Mucosa of rectum (tissue), 2 donors: ENCODE results near the gene CABCOCO1.

Source experiments
- H3K27ac ChIP-seq, 2 donors: one replicate each; pipeline ENCODE4 v1.7.0; 2013; ENCODE audit warnings: inconsistent platforms in 2 of 2, low read depth in 2 of 2, low read length in 2 of 2
- H3K27me3 ChIP-seq, 2 donors: one replicate each; pipeline ENCODE4 v1.7.0; 2013; ENCODE audit warnings: low read length in 2 of 2; ENCODE audit not compliant: control insufficient read depth in 2 of 2, insufficient read depth in 2 of 2
- H3K36me3 ChIP-seq, 2 donors: one replicate each; pipeline ENCODE4 v1.7.0; 2013; ENCODE audit warnings: low read length in 2 of 2; ENCODE audit not compliant: control insufficient read depth in 2 of 2, insufficient read depth in 2 of 2
- H3K4me1 ChIP-seq, 2 donors: one replicate each; pipeline ENCODE4 v1.7.0; 2013; ENCODE audit warnings: low read length in 2 of 2, mild to moderate bottlenecking in 1 of 2; ENCODE audit not compliant: control insufficient read depth in 2 of 2, insufficient read depth in 2 of 2
- H3K4me3 ChIP-seq, 2 donors: one replicate each; pipeline ENCODE4 v1.7.0; 2013; ENCODE audit warnings: low read length in 2 of 2
- H3K9ac ChIP-seq, 2 donors: one replicate each; pipeline ENCODE4 v1.7.0; 2013; ENCODE audit warnings: low read length in 2 of 2, low read depth in 1 of 2, mild to moderate bottlenecking in 1 of 2
- H3K9me3 ChIP-seq, 2 donors: one replicate each; pipeline ENCODE4 v1.7.0; 2013; ENCODE audit warnings: low read length in 2 of 2; ENCODE audit not compliant: control insufficient read depth in 2 of 2
- donor health status: healthy.
- donor health status: Normal muscosa, but diverticular disease.

The CABCOCO1 gene, protein sequence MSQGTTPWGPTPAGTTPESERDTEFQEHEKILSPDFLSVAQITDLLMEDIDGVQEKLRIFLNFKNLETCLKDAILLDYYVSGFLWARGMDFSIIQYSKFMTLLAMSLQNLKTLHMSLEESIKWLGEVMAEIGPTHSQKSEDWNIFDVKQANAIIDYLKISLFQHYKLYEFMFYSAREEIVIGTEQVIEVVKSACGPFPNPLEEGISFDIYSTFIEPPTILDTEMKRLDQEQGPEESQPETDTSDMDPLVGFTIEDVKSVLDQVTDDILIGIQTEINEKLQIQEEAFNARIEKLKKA

DNA sequence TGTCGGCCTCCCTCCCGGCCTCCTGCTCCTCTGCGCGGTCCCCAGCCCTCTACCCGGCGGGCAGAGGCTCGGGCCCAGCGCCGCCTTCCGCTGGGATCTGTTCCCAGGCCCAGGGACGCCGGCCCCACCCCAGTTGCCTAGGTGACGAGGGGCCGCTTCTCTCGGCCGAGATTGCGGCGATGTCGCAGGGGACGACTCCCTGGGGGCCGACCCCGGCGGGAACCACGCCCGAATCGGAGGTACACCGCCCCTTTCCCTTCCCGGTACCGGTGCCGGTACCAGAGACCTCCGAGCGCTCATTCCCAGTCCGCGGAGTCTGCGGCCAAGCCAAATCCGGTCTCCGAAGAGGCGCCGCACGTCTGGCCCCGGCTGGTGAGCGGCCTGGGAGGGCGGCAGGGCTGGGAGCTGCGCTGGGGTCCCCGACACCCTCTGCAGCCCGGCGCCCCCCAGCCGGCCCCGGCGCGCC is at the start of gene CABCOCO1:
CABCOCO1 (plus strand) TSS at position 136 of the 466 bp plus-strand sequence; CDS start at position 180, 44 bp downstream.
- Histone ChIP-seq H3K27me3 (no peaks in the 10 kb centered on the region), H3K9ac (peak within 1 kb of the TSS in 1 of 2 donors; percentile 30), H3K4me1 (no peaks in the 10 kb centered on the region), H3K27ac (no peak within 1 kb of the TSS), H3K36me3 (no peaks in the 10 kb centered on the region), H3K9me3 (no peaks in the 10 kb centered on the region), H3K4me3 (peak within 1 kb of the TSS; percentile 56 to 58)

DNA sequence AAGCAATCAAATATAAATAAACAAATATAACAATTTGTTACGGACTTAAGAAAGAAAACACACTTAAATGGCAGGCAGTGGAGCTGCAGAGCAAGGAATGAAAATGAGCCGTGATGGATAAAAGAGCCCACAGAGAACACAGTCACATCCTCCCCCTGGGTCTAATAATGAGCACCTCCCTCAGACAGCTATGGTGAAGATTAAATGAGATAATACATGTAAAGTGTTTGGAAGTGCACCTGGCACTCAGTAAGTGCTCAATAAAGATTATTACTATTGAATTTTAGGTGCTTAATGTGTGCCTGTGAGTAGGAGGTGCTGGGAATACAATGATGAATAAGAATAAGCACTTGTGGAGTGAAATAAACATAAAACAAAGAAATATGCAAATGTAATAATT is 49.1 kb upstream of the CABCOCO1 start:
- H3K36me3 ChIP-seq: no peaks in the 10 kb centered on the region
- H3K27me3 ChIP-seq: no peaks in the 10 kb centered on the region
- H3K4me3 ChIP-seq: no peak overlapping the region
- H3K27ac ChIP-seq: no peak overlapping the region
- no peaks in the 10 kb centered on the region for H3K9me3 ChIP-seq
- H3K4me1 ChIP-seq: no peaks in the 10 kb centered on the region
- no peak overlapping the region for H3K9ac ChIP-seq

DNA sequence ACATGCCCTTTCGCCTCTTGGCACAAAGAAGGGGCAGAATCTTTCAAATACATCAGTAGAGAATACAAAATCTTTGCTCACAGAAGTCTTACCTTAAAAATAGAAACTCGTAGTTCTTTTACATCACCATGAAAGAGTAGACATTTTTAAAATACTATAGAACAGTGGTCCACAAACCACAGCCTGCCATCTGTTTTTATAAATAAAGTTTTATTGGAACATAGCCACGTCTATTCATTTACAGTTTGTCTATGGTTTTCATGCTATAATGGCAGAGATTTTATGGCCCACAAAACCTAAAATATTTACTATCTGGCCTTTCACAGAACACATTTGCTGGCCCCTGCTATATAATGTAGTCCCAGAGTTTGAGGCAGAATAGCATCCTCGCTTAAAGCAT is 46.1 kb upstream of the CABCOCO1 start:
- H3K9ac ChIP-seq: no peak overlapping the region
- no peaks in the 10 kb centered on the region for H3K9me3 ChIP-seq
- no peaks in the 10 kb centered on the region for H3K4me1 ChIP-seq
- H3K27me3 ChIP-seq: no peaks in the 10 kb centered on the region
- no peak overlapping the region for H3K4me3 ChIP-seq
- H3K27ac ChIP-seq: no peak overlapping the region
- H3K36me3 ChIP-seq: no peaks in the 10 kb centered on the region

DNA sequence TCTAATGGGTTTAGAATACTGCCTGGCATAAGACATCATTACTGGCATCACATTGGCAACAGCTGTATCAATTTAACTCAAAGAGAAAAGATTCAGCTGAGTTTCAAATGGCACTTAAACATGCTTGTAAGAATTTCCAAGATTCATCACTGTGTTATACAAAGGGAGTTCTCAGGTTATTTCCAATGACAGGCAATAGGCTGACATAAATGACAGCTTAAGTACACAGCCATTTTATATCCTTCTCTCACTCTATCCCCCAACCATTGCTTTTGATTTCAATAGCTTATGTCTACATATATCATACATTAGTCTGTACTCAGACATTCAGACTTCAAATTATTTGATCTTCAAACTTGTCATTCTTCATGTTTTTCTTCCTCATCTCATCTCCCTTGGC is 45.5 kb upstream of the CABCOCO1 start:
- Histone ChIP-seq H3K4me3 (no peak overlapping the region), H3K27me3 (no peaks in the 10 kb centered on the region), H3K4me1 (no peaks in the 10 kb centered on the region), H3K36me3 (no peaks in the 10 kb centered on the region), H3K9ac (no peak overlapping the region), H3K9me3 (no peaks in the 10 kb centered on the region), H3K27ac (no peak overlapping the region)

DNA sequence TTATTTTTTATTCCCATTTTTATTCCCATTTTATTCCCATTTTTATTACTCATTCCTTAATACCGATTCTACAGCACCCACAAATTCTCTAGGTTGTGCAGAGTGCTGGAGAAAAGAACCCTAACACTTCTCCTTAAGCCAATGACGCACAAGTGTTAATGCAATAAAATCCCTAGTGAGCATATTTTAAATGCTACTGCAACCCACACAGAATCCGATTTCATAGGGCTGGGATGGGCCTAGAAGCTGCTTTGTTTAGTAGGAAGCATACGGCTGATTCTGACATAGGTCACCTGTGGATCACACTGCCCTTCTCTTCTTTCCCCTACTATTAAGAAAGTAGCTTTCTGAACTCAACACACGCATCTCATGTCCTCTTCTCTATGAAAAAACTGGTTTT is 45.1 kb upstream of the CABCOCO1 start:
- Histone ChIP-seq H3K27me3 (no peaks in the 10 kb centered on the region), H3K4me1 (no peaks in the 10 kb centered on the region), H3K4me3 (no peak overlapping the region), H3K9me3 (no peaks in the 10 kb centered on the region), H3K27ac (no peak overlapping the region), H3K9ac (no peak overlapping the region), H3K36me3 (no peaks in the 10 kb centered on the region)

DNA sequence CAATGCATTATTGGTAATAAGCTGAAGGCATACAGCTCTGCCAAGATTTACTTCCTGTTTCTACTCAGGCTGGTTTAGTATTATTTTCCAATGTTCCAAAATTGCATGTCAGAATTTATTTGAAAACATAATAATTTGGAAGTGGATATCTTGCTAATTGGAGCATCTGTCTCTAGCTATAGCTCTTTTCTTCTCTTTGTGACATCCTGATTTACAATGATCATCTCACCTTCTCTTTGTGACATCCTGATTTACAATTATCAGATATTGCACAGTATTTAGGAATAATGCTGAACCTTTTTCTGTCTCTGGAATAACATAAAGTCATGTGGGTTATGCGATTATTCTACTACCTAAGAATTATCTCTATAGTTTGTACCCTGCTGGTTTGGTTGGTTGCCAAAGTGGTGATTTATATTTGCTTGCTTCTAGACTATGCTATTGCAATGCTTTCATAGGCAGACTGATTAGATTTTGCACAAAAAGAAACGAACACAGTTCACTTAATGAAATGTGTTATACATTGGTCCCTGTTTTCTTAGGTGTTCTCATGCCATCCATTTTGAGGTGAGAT is 44.3 kb upstream of the CABCOCO1 start:
- Histone ChIP-seq H3K4me3 (no peak overlapping the region), H3K36me3 (no peaks in the 10 kb centered on the region), H3K4me1 (no peaks in the 10 kb centered on the region), H3K27ac (no peak overlapping the region), H3K9ac (no peak overlapping the region), H3K27me3 (no peaks in the 10 kb centered on the region), H3K9me3 (no peaks in the 10 kb centered on the region)

DNA sequence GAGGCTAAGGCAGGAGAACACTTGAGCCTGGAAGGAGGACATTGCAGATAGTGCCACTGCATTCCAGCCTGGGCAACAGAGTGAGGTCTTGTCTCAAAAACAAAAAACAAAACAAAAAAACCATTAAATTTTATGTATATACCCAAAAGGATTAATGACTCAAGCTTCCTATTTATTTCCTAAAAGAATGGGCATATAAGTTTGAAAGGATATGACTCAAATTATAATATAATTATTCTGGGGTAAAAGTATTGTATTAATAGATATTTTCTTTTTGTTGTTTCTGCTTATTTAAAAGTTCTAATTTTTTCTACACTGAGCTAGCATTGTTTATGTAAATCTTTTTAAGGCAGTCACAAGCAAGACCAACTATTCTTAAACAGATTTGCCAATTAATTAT is 42.2 kb upstream of the CABCOCO1 start:
- Histone ChIP-seq H3K9ac (no peak overlapping the region), H3K27ac (no peak overlapping the region), H3K27me3 (no peaks in the 10 kb centered on the region), H3K36me3 (no peaks in the 10 kb centered on the region), H3K4me3 (no peak overlapping the region), H3K4me1 (no peaks in the 10 kb centered on the region), H3K9me3 (no peaks in the 10 kb centered on the region)

DNA sequence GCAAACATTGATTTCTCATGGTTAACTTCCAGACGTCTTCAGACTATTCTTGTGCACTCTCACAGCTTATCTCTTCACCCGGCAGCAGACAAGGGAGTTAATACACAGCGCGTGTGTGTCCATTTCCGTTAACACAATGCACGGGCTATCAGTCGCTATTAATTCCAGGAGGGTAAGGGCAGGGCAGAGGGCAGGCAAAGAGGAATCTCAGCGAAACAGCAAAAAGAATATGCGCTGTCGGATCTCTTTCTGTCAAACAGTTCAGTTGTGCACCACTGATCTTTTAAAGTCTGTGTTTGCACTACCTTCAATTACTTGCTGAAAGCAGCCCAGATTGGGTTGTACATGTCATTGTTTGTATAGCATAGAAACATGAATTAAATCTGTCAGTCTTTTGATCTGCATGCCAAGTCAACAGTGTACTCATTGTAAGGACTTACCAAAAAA is 41.1 kb upstream of the CABCOCO1 start:
- Histone ChIP-seq H3K27ac (no peak overlapping the region), H3K4me3 (no peak overlapping the region), H3K36me3 (no peaks in the 10 kb centered on the region), H3K4me1 (no peaks in the 10 kb centered on the region), H3K9ac (no peak overlapping the region), H3K9me3 (no peaks in the 10 kb centered on the region), H3K27me3 (no peaks in the 10 kb centered on the region)

DNA sequence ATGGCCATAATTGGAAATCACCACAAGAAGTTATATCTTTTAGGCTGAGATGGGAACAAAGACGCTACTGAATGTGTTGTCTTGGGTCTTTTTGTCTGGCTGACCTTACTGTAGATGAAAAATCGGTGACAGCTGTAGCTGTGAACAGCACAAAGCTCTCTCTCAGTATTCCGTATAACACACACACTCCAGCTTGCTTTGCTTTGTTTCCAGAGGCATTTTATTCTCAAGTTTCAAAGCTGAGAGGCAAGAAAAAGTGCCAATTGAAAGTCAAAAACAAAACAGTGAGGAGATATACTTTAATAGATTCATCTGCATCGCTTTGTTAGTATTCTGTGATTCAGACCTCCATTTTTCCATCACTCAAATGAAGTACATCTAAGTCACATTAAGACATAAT is 39.6 kb upstream of the CABCOCO1 start:
- Histone ChIP-seq H3K4me1 (no peaks in the 10 kb centered on the region), H3K27ac (no peak overlapping the region), H3K4me3 (no peak overlapping the region), H3K27me3 (no peaks in the 10 kb centered on the region), H3K36me3 (no peaks in the 10 kb centered on the region), H3K9ac (no peak overlapping the region), H3K9me3 (no peaks in the 10 kb centered on the region)

DNA sequence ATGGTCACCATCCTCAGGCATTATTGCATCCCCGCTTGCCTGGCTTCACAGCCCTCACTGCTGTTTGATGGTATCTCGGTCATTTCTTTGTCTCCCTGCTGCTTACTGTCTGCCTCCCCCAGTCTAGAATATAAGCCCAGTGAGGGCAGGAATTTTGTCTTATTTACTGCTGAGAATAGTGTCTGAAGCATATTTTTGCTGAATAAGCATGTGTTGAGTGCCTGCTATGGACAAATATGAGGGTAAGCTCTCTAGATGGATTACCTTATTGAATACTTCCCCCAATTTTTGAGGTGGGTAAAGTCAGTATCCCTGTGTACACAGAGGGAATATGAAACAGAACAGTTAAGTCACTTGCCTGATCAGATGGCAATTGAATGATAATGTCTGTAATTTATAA is 36.5 kb upstream of the CABCOCO1 start:
- no peak overlapping the region for H3K9ac ChIP-seq
- H3K4me3 ChIP-seq: no peak overlapping the region
- H3K4me1 ChIP-seq: no peaks in the 10 kb centered on the region
- H3K27ac ChIP-seq: no peak overlapping the region
- H3K36me3 ChIP-seq: no peaks in the 10 kb centered on the region
- H3K9me3 ChIP-seq: no peaks in the 10 kb centered on the region
- no peaks in the 10 kb centered on the region for H3K27me3 ChIP-seq
